CD4-positive, alpha-beta T cell treated with Interleukin-6 for 4 hours (primary cell): ENCODE data around the gene DUT.

Experiments
- DNase-seq: peaks from one replicate; pipeline ENCODE4 v3.0.0-alpha.2; 2020; ENCODE audit warnings: mixed read lengths

DUT gene

DNA sequence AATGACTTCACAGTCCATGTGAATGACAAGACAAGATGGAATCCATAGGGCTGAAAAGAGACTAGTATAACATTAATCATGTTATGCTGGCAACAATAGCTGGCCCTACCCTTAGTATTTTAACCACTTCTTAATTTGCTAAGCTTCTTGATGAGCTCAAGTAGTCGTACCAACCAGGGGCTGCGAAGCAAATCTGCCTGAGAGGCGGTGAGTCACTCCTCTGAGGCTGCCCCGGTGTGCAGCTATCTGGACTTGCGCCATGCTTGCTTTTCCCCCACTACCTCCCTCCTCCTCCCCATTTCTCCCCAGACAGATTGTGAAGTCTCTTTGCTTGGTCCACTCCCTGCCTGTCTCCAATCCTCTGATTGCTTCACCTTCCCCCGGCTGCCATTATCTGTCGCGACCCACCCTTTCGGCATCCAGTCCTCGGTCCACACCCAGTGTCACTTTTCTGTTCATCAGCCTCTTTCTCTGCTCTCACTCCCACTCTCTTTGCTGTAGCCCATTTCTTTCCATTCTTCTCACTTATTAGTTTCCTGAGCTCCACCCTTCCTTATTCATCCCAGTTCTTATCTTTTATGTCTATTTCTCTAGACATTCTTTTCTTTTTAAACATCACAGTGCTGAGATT lies 42.7 kb downstream of the DUT start:
- DNase-seq: no peak

DNA sequence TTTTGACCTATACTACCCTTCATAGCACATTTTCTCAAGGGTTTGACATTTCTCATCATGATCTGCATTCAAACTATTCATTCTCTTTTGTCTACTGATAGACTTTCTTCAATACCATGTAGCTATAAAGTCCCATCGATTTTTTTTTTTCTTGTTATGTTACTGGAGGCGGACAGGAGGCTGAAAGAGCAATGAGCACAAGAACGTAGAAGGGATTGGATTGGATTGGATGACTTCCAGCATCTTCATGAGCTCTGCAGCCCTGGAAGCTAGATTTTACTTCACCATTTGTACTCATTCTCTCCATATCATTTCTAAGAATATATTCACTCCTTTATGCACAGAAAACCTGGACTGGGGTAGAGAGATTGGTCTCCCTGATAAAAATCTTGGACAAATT lies 43.2 kb downstream of the DUT start:
- DNase-seq: no peak

DNA sequence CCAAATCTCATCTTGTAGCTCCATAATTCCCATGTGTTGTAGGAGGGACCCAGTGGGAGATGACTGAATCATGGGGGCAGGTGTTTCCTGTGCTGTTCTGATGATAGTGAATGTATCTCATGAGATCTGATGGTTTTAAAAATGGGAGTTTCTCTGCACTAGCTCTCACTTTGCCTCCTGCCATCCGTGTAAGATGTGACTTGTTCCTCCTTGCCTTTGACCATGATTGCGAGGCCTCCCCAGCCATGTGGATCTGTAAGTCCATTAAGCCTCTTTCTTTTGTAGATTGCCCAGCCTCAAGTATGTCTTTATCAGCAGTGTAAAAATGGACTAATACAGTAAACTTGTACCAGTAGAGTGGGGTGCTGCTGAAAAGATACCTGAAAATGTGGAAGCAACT lies 44.5 kb downstream of the DUT start:
- DNase-seq: no peak

- DNase-seq: no peak
These were observed 49.0 kb downstream of the DUT start for GRCh38 chr15:48380198-48380597.

DNA sequence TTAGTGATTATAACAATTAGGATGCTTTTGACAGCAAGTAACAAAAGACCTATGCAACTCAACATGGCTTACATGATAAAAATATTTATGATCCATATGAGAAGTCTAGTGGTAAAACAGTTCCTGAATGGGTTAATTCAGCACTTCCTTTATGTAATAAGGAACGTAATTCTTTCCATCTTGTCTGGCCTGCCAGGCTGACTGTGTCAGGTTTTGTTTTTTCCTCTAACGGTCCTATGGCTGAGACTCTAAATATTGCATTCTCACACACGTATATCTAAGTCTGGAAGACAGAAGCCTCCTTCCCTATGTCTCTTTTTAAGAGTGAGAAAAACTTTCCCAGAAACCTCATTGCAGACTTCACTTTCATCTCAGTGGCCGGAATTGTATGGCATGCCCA lies 50.6 kb downstream of the DUT start:
- no peak for DNase-seq

GRCh38 chr15:48383031-48383430 lies 51.8 kb downstream of the DUT start:
- DNase-seq: no peak

- no peak for DNase-seq
These were observed 53.4 kb downstream of the DUT start for GRCh38 chr15:48384616-48385015.

DNA sequence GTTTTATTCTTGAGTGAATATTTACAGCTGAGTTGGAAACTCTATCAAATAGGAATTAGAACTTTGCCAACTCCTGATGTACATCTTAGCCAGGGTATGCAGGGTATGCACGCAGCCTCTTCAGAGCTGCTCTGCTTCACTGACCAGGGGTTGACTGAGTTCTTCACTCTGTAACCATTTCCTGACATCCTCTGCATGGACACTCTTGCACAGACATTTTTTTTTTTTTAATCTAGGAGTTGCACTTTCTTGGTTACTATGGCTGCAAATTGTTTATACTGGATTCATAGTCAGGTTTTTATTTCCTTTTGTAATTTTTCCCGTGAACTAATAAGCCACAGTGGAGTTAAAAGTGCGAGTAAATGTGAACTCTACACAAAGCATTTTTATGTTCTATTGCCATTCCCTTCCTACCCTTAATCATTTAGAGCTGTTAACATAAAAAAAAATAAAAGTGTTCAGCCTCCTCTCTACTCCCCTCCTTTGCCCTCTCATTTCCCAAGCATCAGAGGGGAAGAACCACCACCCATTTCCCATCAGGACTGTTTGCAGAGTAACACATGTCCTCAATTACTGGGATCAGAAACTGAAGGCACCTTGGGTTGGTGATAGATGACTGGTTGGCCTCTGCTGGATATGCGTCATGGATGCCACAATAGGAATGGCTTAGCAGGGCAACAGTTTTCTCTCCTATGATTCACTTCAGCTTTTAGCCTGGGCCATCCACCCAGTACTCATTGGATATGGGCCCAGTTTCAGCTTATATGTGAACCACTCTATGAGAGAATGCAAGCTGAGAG lies 54.0 kb downstream of the DUT start:
- no peak for DNase-seq

DNA sequence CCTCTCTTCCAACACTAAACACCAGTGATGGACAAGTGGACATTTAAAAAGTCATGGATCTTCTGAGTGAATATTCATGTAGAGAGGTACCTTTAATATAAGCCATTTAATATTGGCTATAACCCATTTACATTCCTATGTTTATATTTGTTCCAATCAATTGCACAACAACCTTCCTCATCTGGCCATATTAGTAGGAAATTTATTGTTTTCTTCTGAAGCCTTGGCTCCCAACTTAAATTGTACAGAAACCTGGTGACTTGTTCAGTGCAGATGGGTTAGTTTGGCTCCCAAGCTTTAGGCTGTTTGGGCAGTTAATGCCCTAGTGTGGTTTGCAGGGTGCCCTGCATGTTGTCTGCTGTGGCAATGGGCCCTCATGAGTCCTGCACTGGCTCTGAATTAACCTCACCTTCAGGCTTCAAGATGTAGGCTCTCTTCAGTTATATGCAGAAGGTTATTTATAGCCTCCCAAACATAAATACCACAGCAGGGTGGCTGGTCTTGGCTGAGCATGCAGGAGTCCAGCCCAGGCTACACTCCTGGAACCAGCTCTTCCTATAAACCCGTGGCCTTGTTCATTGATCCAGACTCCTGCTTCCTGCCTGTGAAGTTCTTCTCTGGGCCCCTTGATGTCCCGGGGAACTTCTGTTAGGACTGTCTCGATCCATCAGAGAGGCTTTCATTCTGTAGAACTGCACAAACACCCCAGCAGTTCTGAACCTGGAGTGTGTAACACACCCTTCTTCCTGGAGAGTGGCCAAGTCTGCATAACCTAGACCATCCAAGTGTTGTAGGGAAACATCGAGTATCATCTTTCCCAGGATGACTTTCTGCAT lies 57.0 kb downstream of the DUT start:
- no peak for DNase-seq

GRCh38 chr15:48388910-48389309 lies 57.7 kb downstream of the DUT start:
- no peak for DNase-seq

- DNase-seq: no peak
These were observed 58.5 kb downstream of the DUT start for GRCh38 chr15:48389691-48390143.

DNA sequence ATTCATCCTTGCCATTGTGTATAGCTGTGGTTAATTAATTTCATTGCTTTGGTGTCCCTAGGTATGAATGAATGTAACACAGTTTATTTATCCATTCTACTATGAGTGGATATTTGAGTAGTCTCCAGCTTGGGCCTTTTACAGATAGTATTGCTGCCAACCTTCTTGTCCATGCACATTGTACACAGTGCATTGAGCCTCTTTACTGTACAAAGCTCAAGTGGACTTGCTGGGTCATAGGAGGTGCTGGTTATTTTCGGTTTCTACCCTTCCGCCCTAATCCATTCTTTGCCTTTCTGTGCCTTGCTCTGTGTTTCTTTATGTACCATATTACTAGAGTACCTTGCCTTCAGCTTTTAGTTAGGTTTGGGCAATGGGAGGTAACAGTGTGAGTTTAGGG lies 60.7 kb downstream of the DUT start:
- DNase-seq: no peak

DNA sequence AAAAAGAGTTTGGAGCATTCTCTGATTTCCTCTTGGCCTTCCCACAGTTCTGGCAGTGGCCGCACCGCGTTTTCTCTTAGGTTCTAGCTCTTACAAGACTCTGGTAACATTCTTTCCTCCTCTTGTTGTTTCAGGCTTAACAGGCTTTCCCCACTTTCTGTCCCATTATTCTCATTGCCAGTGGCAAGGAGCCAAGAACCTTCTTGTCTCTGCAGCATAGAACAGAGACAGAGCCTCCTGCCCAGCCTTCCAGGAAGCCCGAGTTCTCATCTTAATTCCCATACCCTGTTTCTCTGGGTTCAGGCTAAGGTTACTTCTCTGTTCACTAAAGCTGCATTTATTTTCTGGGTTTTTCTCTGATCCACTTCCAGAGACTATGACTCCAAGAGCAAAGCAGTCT lies 61.1 kb downstream of the DUT start:
- no peak for DNase-seq
